CD4-positive, alpha-beta T cell treated with Interleukin-4 for 4 hours (primary cell): ENCODE data around the gene SCNN1A.

ENCODE experiments used
- DNase-seq: peaks from one replicate; pipeline ENCODE4 v3.0.0-alpha.2; 2020

SCNN1A gene

DNA sequence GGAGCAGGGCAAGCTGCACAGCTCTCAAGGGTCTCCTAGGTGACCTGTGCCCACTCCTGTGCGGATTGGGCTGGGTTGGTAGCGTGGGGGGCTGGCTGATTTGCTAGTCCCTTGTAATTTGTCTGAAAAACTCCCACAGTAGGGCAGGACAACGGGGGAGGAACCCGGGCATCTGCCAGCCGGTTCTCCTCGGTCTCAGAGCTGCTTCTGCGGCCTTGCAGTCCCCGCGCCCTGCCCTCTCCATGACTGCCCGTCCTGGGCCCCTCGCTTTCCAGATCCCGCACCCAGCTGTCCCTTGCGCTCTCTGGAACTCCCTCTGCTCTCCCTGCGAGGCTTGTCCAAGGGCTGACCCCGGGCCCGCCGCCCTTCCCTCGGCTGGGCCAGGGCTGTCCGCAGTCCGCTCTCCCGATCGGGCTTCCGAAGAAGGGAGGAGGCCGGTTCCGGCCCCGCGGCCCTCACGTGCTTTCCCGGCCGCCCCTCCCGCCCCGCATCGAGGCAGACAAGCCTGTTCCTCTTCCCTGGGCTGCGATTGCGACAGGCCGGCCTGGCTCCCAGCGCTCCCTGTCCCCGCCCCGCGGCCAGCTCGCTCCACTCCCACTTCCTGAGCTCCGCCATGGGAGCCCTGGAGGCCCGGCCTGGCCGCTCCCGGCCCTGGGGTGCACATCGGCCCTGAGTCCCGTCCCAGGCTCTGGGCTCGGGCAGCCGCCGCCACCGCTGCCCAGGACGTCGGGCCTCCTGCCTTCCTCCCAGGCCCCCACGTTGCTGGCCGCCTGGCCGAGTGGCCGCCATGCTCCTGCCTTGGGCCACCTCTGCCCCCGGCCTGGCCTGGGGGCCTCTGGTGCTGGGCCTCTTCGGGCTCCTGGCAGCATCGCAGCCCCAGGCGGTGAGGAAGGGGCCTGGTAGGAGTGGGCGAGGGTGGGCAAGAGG lies 8.5 kb upstream of the SCNN1A start, which contains the start of gene LTBR:
Gene LTBR, plus strand, starts transcription at position 591 of the 927 bp plus-strand sequence. Its CDS starts 197 bp downstream, at position 788.
- DNase-seq = no peak

DNA sequence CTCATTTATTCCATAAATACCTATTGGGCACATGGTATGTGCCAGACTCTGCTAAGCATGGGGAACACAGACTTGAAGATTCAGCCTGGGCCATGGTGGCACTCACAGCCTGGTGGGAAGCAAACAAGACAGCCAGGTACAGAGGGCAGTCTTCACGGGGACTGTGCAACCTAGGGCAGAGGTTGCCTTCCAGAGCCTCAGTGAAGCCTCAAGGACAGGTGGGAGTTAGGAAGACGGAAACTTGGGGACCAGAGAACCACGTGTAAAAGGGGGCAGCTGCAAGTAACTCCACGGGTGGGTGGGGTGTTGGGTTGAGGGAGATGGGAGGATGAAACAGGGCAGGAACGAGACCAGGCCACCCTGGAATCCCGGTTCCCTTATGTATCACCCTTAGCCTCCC lies 7.6 kb upstream of the SCNN1A start:
- no peak for DNase-seq

DNA sequence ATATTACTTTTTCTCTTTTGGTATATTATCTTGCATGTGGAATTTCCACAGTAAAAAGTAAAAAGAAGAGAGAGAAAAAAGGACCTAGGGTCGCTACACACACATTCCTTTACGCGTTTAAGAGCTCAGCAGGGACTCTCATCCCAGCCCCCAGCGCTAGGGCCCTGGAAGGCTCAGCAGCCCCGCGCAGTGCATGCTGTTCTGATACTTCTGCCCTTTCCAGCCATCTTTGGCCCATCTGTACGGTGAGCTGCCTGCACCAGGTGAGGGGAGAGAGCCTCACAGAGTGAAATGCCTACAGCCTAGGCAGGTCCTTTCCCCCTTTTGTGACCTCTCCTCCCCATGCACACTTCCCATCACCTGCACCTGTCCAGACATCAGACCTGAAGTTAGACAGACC lies 7.0 kb upstream of the SCNN1A start:
- no peak for DNase-seq

DNA sequence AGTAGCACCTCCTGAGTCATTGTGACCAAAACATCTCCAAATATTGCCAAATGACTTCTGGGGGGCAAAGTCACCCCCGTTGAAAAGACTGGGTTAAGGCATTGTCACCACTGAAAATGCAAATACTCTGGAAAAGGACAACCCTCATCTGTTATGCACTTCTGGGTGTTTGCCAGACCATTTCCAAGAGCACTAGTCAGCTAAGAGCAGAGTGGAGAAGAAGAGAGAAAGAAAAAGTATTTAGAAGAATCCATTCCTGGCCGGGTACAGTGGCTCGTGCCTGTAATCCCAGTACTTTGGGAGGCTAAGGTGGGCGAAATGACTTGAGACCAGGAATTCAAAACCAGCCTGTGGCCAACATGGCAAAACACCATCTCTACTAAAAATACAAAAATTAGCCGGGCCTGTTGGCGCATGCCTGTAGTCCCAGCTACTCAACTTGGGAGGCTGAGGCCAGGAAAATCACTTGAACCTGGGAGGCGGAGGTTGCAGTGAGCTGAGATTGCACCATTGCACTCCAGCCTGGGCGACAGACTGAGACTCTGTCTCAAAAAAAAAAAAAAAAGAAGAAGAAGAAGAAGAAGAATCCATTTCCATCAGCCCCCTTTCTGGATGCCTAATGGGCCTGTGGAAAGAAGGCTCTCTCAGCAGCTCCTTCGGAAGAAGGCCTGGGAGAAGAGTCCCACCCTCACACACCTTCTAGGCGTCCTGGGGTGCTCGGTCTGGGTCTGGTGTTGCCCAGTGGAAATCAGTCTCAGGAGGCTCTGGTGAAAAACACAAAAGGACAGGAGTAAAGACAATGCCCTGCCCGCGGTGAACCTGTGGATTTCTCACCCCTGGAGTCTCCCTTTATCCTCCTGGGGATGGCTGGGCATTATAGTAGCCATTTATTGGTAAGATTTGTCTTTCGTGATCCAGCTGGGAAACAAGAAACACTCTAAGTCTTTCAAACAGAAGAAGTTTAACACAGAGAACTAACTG lies 5.1 kb upstream of the SCNN1A start:
- no peak for DNase-seq

DNA sequence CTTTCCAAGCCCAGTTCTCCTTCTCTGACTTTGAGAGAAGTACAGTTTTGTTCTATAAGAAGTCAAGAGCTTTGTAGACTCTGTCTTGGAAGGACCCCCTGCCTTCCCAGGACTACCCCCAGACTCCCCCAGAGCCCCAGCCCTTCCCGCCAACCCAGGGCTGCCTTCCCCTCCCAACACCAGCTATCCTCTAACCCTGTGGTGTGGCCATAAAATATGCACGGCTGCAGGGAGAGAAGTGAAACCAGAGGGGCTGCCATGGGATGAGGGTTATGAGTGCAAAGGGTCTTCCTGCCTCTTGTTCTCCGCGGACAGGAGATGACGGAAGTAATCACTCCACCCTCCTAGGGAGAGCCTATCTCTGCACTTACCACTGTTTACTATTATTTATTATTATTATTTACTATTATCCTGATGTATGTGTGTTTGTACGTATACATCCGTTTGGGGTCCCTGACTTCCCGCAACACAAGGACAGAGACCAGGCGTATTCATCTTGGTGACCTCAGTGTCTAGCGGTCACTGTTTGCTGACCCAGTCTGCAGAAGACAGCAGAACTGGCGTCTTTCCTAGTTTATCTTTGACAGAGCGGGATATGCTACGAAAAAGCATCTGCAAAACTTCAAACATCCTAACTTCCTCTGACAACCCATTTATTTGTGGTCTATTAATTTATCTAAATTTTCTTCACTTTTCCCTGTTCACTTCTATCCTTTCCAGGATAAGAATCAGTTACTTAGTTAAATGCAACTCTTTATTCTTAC lies 3.5 kb upstream of the SCNN1A start:
- no peak for DNase-seq

DNA sequence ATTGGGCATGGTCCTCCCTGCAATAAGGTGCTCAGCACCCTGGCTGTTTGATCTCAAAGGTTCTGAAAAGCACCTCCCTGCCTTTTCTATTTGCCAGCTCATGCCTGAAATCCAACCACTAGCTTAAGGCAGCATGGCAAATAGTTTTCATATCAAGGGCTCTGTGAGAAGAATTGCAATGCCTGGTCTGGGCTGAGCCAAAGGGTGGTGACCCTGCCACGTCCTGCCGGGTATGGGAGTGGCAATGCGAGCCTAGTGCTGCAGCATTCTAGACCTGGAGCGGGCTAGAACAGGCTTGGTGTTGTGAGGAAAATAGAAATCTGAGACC lies 2.3 kb upstream of the SCNN1A start:
- no peak for DNase-seq

DNA sequence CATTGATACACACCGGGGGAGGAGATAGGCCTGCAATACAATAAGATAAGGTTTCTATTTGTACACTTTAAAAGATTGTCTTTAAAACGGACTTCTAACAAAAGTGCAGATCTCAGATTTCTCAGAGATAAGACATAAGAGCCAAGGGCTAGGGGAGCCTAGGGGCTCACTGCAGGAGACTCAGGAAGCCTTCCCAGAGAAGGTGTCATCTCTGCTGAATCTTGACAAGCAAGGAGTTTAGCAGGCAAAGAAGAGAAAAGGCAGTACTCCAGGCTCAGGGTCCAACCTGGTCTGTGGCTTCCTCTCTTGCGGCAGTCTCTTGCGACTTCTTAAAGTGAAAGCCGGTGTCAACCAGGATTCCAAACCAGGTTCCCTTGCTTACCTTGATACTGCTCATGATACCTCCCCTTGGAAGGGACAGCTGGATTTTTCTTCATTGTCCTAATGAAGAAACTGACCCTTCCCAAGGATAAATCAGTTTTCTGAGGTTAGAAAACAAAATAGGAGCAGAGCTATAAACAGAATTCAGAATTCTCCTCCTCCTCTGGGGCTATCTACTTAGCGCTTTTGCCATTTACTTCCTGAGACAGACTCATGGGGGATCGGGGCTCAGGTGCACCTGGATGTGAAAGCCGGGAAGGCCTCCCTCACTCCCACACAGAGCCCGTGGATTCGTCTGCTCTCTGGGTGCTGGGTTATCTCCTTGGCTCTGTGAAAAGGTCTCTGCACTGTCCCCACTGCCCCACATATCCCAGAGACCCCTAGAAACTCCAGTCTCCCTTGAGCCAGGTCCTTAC lies 1.7 kb upstream of the SCNN1A start:
- no peak for DNase-seq

DNA sequence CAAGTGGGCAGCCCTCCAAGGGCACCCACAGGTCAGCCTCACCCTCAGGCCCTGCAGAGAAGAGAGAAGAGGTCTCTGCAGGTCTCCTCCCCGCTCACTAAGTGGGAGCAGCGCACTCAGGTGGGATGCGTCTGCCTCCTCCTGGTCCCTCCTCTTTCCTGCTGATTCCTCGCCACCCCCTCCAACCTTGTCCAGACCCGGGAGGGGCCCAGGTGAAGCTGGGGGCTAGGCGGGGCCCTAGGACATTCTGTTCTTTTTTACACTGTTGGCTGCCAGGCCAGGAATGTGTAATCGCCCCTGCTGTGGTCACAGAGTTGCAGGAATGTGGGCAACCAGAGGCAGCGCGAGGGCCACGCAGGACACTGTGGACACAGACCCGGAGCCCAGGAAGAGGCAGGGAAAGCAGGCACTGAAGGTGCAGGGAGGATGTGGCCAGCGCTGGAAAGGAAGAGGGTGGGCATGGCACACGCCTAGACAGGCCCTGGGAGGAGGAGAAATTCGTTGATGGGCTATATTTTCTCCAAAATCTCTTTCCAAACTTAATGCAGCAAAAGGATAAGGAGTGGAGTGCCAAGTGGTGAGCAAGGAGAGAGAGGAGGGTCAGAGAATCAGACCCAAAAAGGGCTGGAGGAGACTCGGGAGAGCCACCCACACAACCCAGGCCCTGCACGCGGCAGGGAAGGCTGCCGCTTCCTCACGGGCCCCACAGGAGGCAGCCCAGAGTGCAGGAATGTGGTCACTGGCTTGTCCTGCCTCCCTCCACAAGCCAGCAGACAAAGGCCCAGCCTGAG lies 911 bp upstream of the SCNN1A start:
- no peak for DNase-seq

DNA sequence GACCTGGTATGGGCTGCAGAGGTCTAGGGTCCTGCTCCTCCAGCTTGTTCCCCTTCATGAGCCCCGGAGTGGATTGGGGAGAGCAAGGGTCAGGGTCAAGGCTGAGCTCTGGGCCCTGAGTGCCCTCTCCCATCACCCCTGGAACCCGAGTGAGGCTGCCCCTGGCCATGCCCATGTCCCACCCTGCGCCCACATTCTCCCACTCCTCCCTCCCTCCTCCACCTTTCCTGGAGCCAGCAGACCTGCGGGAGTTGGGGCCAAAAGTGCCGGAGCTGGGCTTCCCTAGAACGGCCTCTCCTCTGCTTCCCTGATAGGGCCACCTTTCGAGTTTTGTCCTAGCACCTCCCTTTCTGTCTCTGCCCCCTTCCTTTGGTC lies 590 bp downstream of the SCNN1A start:
- no peak for DNase-seq

DNA sequence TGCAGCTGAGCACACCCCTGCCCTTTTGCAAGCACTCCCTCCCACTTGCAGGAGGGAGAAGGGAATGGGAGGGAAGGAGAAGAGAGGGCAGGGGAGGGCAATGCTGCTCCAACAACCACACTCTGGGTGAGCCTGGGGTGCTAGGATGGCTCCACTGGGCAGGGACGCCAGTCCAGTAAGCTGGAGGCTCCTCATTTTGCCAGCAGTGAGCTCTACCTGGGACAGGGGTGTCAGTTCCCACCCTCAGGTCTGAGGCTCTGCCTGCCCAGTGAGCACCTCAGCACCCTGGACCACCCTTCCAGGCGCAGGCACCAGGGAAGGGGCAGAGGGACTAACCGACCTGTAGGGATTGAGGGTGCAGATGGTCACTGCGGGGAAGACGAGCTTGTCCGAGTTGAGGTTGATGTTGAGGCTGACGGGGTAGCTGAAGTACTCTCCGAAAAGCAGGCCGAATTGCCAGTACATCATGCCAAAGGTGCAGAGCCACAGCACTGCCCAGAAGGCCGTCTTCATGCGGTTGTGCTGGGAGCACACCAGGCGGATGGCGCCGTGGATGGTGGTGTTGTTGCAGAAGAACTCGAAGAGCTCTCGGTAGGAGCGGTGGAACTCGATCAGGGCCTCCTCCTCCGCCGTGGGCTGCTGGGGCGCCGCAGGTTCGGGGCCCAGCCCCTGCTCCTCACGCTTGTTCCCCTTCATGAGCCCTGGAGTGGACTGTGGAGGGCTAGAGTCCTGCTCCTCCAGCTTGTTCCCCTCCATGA lies 1.2 kb downstream of the SCNN1A start:
- no peak for DNase-seq

DNA sequence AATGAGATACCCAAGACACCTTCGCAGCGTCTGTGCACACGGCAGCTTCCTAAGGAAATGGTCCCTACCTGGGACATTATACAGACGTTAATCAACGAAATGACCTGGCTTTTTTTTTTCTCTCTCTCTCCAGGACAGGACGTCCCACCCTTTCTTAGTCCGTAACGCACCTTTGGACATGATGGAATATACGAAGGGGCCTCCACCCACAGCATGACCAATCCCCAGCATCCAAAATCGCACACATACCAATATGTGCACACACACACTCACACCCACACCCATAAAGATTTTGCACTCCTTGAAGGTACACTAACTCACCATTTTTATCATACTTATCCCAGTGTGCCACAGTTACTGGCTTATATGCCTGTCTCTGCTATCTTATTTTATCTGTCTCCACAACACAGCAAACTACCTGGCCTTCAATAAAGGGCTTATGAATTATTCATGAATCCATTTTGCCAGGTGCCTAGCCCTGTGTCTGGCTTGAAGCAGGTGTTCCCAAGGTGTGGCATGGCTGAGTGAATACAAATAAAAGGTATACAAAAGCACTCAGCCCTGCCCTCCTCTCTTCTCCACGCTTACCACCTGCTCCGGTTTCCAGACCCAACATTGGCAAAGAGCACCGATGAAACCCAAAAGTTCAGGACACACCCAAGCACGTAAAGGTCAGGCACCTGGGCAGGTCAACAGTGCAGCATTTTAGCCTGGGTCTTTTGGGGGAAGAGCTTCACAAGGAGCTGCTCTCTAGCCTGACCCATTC lies 2.2 kb downstream of the SCNN1A start:
- no peak for DNase-seq

DNA sequence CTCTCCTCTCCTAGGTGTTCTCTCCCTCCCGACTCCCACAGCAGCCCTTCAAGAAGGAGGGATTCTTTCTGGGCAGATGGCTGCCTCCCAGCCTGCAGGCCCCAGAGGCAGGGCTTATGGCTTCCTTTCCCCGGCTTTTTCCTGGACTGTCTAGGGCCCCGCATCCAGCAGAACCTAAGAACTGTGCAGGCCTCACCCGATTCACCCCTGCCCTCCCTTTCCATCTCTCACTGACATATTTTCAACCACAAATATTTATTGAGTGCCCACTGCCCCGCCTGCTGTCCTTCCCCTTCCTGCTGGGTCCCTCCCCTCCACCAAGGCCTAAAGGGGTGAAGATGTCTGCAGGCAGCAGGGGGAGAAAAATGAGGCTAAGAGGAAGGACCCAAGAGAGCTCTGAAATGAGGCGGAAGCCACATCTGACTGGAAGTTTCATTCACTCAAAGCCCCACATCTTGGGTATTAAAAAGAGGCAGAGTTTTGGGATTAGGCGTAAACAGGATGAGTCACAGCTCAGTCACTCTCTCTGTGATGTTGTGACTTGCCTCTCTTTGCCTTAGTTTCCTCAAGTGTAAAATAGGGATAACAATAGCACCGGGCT lies 2.9 kb downstream of the SCNN1A start:
- no peak for DNase-seq

DNA sequence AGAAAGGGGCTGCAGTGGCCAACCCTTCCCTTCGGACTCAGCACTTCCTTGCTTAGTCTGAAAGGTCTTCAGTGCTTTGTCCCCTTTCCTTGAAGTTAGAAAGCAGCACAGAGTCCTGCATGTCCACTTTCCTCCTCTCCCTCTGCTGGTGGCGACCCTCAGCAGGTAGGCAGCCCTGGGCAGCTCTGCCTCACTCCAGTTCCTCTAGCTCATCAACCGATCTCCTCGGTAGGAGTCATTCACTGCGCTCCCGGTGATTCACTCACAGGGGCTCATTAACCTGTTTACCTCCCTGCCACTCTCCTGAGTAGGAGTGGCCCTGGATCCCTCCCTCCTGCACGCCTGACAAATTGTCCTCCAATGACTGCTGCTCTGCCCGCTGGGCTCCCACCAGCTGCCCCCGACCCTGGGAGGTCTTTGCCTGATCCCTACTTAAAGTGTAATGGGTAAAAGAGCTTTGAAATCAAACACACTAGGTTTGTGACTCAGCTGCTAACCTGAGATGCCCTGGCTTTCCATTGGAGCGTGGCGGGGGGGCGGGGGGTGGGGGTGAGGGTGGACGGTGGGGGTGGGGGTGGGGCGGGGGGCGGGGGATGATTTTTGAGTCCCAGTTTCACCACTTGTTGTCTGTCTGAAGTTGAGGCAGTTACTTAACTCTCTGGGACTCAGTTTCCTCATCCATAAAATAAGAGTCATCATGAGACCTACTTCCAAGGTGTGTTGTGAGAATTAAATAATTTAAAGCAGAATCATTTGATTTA lies 4.2 kb downstream of the SCNN1A start:
- DNase-seq = no peak

DNA sequence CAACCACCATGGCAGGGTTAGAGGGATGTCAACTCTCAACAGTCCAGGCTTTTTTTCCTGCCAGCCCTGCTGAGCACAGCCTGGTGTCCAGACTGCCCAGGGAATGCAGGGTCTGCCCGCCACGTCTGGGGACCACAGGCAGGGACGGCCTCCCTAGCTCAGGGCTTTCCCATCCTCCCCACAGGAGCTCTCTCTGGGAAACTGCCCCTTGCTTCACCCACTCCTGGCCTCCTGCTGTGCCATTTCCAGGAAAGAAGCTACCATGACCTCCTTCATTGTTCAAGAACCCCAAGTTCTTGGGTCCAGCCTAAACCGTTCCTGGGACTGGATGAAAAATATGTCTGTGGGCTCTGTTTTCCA lies 4.8 kb downstream of the SCNN1A start:
- DNase-seq = no peak

DNA sequence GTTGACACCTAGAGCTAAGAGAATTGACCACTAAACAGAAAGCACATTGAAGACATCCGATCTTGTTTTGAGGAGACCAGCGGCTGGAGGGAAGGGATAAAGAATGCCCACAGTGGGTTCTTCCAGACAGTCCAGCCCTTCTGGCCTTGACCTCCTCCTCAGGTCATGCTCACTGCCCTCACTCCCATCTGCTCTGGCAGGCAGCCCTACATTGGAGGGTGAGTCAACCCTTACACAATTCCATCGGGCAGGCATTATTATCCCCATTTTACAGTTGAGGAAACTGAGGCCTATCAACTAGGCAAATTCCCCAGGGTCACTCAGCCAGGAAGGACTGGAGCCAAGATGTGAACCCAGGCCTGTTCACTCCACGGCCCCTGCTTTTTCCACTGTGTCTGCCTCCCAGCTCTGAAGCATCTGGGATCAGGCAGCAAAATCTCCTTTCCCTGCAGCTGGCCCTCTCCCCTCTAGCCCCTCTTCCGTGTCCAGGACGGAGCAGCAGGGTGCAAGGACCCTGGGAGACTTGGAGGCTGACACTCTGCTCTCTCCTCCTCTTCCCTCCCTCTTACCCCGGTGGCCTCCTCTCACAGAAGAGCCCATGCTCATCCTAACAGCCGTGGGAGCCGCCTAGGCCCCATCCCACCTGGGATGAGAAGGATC lies 5.3 kb downstream of the SCNN1A start:
- DNase-seq = no peak

DNA sequence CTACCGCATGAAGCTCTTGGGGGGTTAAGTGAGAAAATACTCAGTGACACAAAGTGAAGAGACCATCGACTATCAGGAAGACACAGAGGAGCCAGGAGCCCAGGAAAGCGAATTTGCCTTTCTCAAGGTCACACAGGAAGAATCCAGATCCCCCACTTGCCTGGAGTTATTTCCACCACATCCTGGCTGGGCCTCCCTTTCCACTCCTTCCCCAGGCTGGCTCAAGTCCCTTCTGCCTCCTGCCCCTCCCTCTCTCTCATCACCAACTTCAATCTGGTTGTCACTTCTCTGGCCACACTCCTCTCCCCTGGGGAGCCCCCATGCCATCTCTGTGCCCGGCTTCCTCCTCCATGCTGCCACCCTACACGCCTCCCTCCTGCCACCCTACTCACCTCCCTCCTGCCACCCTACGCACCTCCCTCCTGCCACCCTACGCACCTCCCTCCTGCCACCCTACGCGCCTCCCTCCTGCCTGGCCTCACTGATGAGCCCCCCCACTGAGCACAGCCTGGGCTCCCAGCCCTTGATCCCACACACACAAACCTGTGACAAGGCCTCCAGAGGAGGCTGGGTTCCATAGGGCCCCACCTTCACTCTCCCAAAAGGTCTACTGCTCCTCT lies 6.3 kb downstream of the SCNN1A start:
- DNase-seq = no peak
